NCI-H2107 treated with DMSO at 0.1 percent for 48 hours (cell line): ENCODE measurements around the gene HTR5A.

ENCODE experiments used
- DNase-seq: peaks from one replicate; lab custom pipeline; 2025; ENCODE audit not compliant: unreplicated experiment; lab: John Stamatoyannopoulos, UW

The HTR5A gene

DNA sequence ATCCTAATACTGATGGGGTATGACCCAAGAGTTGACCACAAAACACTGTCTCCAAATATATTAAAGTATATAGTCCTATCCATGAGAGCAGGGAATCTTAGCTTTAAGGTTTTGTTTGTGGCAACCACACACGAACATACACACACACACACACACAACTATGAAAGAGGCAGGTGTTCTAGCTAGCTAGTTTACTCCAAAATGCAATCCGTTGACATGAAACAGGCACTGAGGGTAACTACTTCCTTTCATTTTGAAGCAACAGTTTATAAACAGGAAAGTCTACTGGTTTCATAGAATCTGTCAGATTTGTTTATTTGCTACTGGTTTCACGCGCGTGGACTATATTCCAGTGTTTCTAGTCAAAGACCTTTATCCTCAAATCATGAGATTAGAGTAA, 14.8 kb downstream of the HTR5A start:
- no peak for DNase-seq

DNA sequence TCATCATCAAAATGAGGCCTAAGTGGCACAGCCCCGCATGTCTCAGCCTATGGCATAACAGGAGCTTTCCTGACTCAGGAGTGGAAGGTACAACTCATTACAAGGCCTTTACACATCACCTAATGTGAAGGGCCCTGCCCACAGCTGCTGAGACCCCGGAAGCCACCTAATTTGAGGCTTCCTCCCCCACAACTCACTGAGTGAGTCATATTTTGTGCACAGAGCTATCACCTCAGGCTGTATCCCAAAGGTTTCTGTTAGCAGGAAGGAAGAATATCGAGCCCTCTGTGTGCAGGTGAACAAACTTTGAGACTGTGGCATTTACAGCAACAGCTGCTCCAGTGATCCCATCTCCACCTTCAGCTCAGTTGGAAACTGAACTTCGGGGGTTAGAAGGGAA, 20.6 kb downstream of the HTR5A start:
- no peak for DNase-seq

DNA sequence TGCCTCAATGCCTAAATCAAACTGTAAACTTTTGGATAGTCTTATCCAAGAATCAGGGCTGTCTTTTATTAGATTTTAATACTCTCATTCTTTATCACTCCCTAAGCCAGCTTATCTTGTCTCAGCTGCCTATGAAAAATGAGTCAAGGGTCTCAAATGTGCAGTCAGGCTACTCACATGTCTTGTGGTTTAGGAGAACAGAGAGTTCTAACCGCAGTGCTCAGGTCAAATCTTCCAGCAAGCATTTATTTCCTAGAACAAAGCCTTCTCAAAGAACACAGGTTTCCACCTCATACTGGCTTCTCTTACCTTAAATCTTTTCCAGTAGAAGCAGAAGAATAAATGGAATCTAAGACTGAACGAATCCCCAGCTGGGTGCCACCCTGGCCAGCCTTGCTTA, 23.5 kb downstream of the HTR5A start:
- peak; percentile 28 for DNase-seq

DNA sequence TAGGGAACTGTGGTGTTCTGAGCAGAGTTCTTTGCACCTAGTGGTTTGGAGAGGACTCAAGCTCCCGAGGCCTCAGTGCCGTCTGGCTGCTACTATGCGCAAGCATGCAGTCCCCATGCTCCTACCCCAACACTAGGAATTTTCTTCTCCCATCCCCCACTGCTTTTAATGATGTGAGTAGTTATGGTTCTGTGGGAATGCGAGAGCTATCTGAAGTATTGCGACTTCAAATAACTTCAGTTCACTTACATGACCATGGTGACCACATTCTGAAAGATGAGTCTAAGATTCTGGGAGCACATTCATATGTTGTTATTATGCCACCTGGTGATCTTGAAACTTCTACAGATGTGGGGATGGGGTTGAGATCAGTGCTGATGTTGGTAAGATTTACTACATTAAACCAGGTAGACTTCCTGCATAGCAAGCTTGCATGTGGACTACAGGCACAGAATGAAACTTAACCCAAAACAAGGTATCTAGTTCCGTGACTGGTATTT, 24.6 kb downstream of the HTR5A start:
- no peak for DNase-seq

GRCh38 chr7:155097338-155097737, 27.2 kb downstream of the HTR5A start:
- DNase-seq = no peak

DNA sequence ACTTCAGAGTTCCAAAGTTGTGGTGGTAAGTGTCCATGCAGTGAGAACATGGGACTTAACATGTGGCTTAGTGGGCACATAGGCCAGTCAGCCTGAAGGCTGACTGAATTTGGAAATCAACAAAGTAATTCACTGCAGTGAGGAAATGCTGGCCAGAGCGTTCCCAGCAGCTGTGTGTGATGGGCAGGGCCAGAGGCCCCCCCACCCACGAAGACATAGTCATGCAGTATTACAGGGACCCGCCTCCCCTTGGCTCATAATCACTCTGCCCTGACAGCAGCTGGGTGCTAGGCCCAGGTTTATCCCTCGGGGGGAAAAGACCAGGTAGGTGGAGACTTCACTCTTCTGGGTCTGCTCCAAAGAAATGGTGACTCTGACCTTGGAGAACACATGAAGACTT, 33.7 kb downstream of the HTR5A start:
- no peak for DNase-seq

- DNase-seq = no peak
Observed at GRCh38 chr7:155104913-155105312, 34.8 kb downstream of the HTR5A start.

DNA sequence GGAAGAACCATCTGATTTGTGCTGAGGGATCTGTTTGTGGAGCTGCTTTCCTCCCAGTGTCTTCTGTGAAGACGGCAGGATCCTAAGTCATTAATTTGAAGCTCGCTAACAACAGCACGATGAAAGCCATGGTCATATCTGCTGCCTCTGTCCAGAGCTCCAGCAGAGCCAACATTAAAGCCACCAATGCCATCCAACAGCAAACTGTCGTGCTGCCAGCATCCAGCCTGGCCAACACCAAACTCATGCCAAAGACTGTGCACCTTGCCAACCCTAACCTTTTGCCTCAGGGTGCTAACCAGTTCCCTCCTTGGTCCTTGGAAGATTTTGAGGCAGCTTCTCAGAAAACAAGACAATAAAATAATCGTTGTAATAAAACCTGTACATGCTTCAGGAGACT, 36.2 kb downstream of the HTR5A start:
- DNase-seq = no peak

- DNase-seq = no peak
Observed at GRCh38 chr7:155107126-155107525, 37.0 kb downstream of the HTR5A start.

DNA sequence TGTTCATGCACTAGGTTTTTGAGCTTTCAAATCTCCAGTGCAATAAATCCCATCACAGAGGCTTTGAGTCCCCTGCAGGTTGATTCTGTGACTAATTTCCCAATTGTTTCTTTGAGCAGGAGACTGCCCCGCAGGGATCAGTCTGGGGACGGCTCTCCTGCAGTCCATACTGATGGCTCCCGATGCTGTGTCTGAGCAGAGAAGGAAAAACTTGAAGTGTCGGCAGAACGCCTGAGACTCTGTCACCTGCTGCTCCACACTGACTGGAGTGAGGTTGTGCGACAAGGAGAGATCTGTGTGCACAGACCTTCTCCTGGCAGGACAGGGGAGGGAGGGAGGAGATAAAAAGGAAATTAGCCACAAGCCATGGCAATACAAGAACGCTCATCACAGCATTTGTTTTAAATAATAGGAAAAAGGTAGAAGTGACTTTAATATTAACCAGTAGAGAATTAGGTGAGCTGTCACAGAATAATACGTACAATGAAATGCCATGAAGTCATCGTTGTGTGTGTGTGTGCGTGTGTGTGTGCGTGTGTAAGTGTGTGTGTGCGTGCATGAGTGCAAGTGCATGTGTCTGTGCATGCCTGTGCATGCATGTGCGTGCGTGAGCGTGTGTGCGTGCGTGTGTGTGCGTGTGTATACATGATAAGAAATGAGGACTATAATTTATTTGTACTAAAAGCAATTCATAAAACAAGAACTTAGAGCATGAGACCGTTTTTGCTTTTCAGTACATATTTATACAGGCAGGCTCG, 38.2 kb downstream of the HTR5A start:
- DNase-seq = no peak

- no peak for DNase-seq
Observed at GRCh38 chr7:155109121-155109520, 39.0 kb downstream of the HTR5A start.

GRCh38 chr7:155115288-155115687, 45.2 kb downstream of the HTR5A start:
- DNase-seq = no peak

- DNase-seq = no peak
Observed at GRCh38 chr7:155119801-155120382, 49.8 kb downstream of the HTR5A start.

GRCh38 chr7:155120460-155120859, 50.3 kb downstream of the HTR5A start:
- DNase-seq = no peak

- no peak for DNase-seq
Observed at GRCh38 chr7:155122831-155123230, 52.7 kb downstream of the HTR5A start.

- no peak for DNase-seq
Observed at GRCh38 chr7:155123413-155123812, 53.3 kb downstream of the HTR5A start.

GRCh38 chr7:155124706-155125105, 54.6 kb downstream of the HTR5A start:
- no peak for DNase-seq

DNA sequence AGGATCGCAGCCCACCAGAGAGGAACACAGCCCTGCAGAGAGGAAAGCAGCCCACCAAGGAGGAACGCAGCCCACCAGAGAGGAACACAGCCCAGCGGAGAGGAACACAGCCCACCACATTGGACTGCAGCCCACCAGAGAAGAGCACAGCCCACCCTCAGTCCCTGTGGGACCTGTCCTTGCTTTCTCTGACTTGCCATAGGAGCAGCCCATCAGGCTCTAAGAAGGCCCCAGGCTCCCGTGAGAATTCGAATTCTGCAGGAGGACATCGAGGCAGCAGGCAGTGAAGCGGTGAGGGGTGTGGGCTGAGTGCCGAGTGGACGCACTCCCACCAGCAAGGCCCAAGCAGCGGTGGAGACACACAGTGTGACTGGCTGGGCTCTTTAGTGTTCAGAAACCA, 59.1 kb downstream of the HTR5A start:
- no peak for DNase-seq

DNA sequence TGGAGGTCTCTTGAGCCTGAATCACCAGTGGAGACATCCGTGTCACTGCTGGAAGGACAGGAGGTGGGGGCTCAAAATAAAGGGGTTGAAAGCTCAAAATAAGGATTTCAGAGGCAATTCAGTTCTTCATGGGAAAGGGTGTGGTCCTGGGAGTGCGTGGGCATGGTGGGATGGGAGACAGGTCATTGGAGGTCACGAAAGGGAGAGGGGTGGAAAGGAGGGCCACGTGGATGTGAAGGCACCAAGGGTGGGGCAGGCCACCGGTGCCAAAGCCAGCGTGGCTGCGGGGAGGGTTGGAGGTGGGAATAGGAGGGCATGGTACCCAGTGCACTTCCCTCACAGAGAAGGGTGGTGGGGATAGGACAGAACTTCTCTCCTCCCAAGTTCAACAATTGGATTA, 59.7 kb downstream of the HTR5A start:
- DNase-seq = no peak

GRCh38 chr7:155130493-155130892, 60.4 kb downstream of the HTR5A start:
- no peak for DNase-seq

- DNase-seq = no peak
Observed at GRCh38 chr7:155131090-155131489, 61.0 kb downstream of the HTR5A start.

GRCh38 chr7:155132431-155132830, 62.3 kb downstream of the HTR5A start:
- no peak for DNase-seq
